GM18508 (cell line): ENCODE results near the gene FNDC5.

Experiments used
- ATAC-seq: cut with Tn5 transposase; IDR thresholded peaks from one replicate; pipeline ENCODE4 v1.9.1; 2021; ENCODE audit warnings: moderate number of reproducible peaks; ENCODE audit not compliant: insufficient read depth, unreplicated experiment

The FNDC5 gene

GRCh38 chr1:32898056-32898455 lies 27.3 kb upstream of the FNDC5 start:
- ATAC-seq = no peak

GRCh38 chr1:32897082-32898049 lies 26.7 kb upstream of the FNDC5 start:
- ATAC-seq = no peak

GRCh38 chr1:32896451-32896850 lies 25.7 kb upstream of the FNDC5 start:
- no peak for ATAC-seq

GRCh38 chr1:32895325-32896215 lies 24.9 kb upstream of the FNDC5 start:
- no peak for ATAC-seq

GRCh38 chr1:32894681-32895080 lies 24.0 kb upstream of the FNDC5 start:
- ATAC-seq = no peak

GRCh38 chr1:32894019-32894600 lies 23.4 kb upstream of the FNDC5 start:
- no peak for ATAC-seq

GRCh38 chr1:32893198-32894018 lies 22.7 kb upstream of the FNDC5 start:
- no peak for ATAC-seq

GRCh38 chr1:32892368-32893197 lies 21.9 kb upstream of the FNDC5 start:
- no peak for ATAC-seq

- no peak for ATAC-seq
Measured at GRCh38 chr1:32891630-32892029, 20.9 kb upstream of the FNDC5 start.

- ATAC-seq = no peak
Measured at GRCh38 chr1:32891241-32891570, 20.5 kb upstream of the FNDC5 start.

- ATAC-seq = no peak
Measured at GRCh38 chr1:32890516-32891240, 20.0 kb upstream of the FNDC5 start.

- ATAC-seq = no peak
Measured at GRCh38 chr1:32889731-32890278, 19.1 kb upstream of the FNDC5 start.

GRCh38 chr1:32888677-32889420 lies 18.1 kb upstream of the FNDC5 start:
- ATAC-seq = no peak

- no peak for ATAC-seq
Measured at GRCh38 chr1:32888134-32888533, 17.4 kb upstream of the FNDC5 start.

GRCh38 chr1:32887623-32888022 lies 16.9 kb upstream of the FNDC5 start:
- no peak for ATAC-seq

GRCh38 chr1:32886828-32887414 lies 16.2 kb upstream of the FNDC5 start:
- ATAC-seq = no peak
